GM10266 (cell line): ENCODE data around the gene LANCL1.

Source experiments
- DNase-seq: peaks from one replicate; pipeline ENCODE4 v3.0.0; 2012; ENCODE audit errors: extremely low spot score
- CTCF ChIP-seq: IDR thresholded peaks from 2 replicates; pipeline ENCODE4 v1.5.1; 2012; ENCODE audit warnings: mild to moderate bottlenecking, low read depth; ENCODE audit not compliant: control insufficient read depth, insufficient read depth; ENCODE audit errors: missing control alignments

Gene LANCL1

GRCh38 chr2:210392469-210392881, 84.1 kb downstream of the LANCL1 start:
- no peak for DNase-seq
- TF ChIP-seq CTCF: no peak

- DNase-seq: no peak
- no peak for TF ChIP-seq CTCF
These were observed 86.7 kb downstream of the LANCL1 start for GRCh38 chr2:210389856-210390255.

- no peak for TF ChIP-seq CTCF
- DNase-seq: no peak
These were observed 88.4 kb downstream of the LANCL1 start for GRCh38 chr2:210388148-210388547.

- no peak for DNase-seq
- TF ChIP-seq CTCF: no peak
These were observed 89.5 kb downstream of the LANCL1 start for GRCh38 chr2:210387074-210387473.
